ENCODE data around the gene STK25. TPM values are rescaled to one million over a fixed set of nuclear protein-coding genes. Genes with fewer than 3 reads are reported as not detected.
A peak's percentile ranks its signal among the peaks of the same experiment; 100 is the strongest.

Gene STK25
- total and polyA plus RNA-seq, 10 donors = 127 to 254 (median 172) TPM

GRCh38 chr2:241498115-241499070, 10.0 kb downstream of the STK25 start:
- Histone ChIP-seq H3K27ac (no peak overlapping the region), H3K27me3 (replicated peaks in 1 of 7) (no peaks in the 10 kb centered on the region), H3K4me3 (no peak overlapping the region), H3K9me3 (no peaks in the 10 kb centered on the region), H3K4me1 (no peaks in the 10 kb centered on the region), H3K36me3 (peaks cover 0 to 85% (median 57%) of the 10 kb centered on the region in 6 donors)
- DNase-seq = no peak
- TF ChIP-seq POLR2A (IDR thresholded peaks at IDR 0.05) = no peak
- TF ChIP-seq CTCF (IDR thresholded peaks at IDR 0.05 in 8 of 11, conservative IDR thresholded peaks at IDR 0.05 in 3 of 11) = no peak
- TF ChIP-seq POLR2AphosphoS5 (IDR thresholded peaks at IDR 0.05) = no peak
- WGBS, 5 donors = 93 to 97% (median 95%) methylated on average over 33 to 36 of the region's 36 CpGs
- intact Hi-C loops (cut with DNase I; ENCODE audit: low total_unique reads) = no loop called here

GRCh38 chr2:241496904-241497877, 11.2 kb downstream of the STK25 start:
- intact Hi-C loops (cut with DNase I; ENCODE audit: low total_unique reads) = no loop called here
- TF ChIP-seq POLR2AphosphoS5 (IDR thresholded peaks at IDR 0.05) = peak in 1 of 3 donors; percentile 12
- no peak for TF ChIP-seq CTCF (IDR thresholded peaks at IDR 0.05 in 8 of 11, conservative IDR thresholded peaks at IDR 0.05 in 3 of 11)
- no peak for TF ChIP-seq POLR2A (IDR thresholded peaks at IDR 0.05)
- DNase-seq = no peak
- H3K36me3 ChIP-seq = peaks cover 0 to 97% (median 59%) of the 10 kb centered on the region in 6 donors
- no peak overlapping the region for H3K27ac ChIP-seq
- no peaks in the 10 kb centered on the region for H3K9me3 ChIP-seq
- H3K27me3 ChIP-seq (replicated peaks in 1 of 7) = no peaks in the 10 kb centered on the region
- WGBS, 5 donors = 90 to 98% (median 94%) methylated on average over 23 to 29 of the region's 29 CpGs
- H3K4me1 ChIP-seq = no peaks in the 10 kb centered on the region
- no peak overlapping the region for H3K4me3 ChIP-seq

- TF ChIP-seq CTCF (IDR thresholded peaks at IDR 0.05 in 8 of 11, conservative IDR thresholded peaks at IDR 0.05 in 3 of 11) = no peak
- no peak for TF ChIP-seq POLR2A (IDR thresholded peaks at IDR 0.05)
- TF ChIP-seq POLR2AphosphoS5 (IDR thresholded peaks at IDR 0.05) = no peak
- H3K27me3 ChIP-seq (replicated peaks in 1 of 7) = no peaks in the 10 kb centered on the region
- WGBS, 5 donors = 93 to 96% (median 94%) methylated on average over 26 to 28 of the region's 28 CpGs
- H3K36me3 ChIP-seq = peaks cover 0 to 100% (median 57%) of the 10 kb centered on the region in 6 donors
- DNase-seq = no peak
- H3K4me3 ChIP-seq = no peak overlapping the region
- no peak overlapping the region for H3K27ac ChIP-seq
- no peaks in the 10 kb centered on the region for H3K4me1 ChIP-seq
- intact Hi-C loops (cut with DNase I; ENCODE audit: low total_unique reads) = no loop called here
- H3K9me3 ChIP-seq = no peaks in the 10 kb centered on the region
These were observed 12.2 kb downstream of the STK25 start for GRCh38 chr2:241496003-241496707.
